AG20443 (cell line): Measurements from ENCODE around the gene COPS4.
A peak's percentile ranks its signal among the peaks of the same experiment; 100 is the strongest.
"Not testable (repeated sequence)": the region's sequence is repeated elsewhere in the genome, so short reads cannot be mapped to it uniquely, and the experiment has no call there.

Source experiments
- DNase-seq: peaks from one replicate; pipeline ENCODE4 v3.0.0; 2012; ENCODE audit warnings: low spot score, mixed read lengths

COPS4 gene

GRCh38 chr4:83034630-83035494, at the start of gene COPS4:
TSS of gene COPS4 (plus strand) at chr4:83035183. CDS start at chr4:83035225, 42 bp downstream.
- DNase-seq, result peak; percentile 97

DNA sequence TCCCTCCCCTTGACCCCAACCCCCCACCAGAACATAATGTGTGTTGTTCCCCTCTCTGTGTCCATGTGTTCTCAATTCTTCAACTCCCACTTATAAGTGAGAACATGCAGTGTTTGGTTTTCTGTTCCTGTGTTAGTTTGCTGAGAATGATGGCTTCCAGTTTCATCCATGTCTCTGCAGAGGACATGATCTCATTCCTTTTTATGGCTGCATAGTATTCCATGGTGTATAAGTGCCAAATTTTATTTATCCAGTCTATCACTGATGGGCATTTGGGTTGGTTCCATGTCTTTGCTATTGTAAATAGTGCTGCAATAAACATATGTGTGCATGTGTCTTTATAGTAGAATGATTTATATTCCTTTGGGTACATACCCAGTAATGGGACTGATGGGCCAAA, 47.5 kb upstream of the COPS4 start:
- not testable (repeated sequence) for DNase-seq

DNA sequence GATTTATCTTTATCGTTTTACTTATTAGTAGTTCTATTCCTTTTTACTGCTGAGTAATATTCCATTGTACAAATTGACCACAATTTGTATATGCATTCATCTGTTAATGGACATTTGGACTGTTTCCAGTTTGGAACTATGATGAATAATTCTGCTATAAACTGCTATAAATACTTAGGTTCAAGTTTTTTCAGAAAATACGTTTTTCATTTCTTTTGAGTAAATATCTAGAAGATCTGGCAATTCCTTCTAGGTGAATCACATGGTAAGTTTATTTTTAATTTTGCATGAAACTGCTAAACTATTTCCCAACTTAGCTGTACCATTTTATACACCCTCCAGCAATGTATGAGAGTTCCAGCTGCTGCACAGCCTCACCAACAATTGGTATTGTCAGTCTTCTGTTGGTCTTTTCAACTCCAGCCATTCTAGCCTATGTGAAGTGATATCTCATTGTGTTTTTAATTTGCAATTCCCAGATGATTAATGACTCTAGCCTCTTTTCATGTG, 46.6 kb upstream of the COPS4 start:
- peak; percentile 57 for DNase-seq

- no peak for DNase-seq
Measured at GRCh38 chr4:82989575-82990429, 45.2 kb upstream of the COPS4 start.

GRCh38 chr4:82994834-82995233, 40.1 kb upstream of the COPS4 start:
- DNase-seq, result no peak

DNA sequence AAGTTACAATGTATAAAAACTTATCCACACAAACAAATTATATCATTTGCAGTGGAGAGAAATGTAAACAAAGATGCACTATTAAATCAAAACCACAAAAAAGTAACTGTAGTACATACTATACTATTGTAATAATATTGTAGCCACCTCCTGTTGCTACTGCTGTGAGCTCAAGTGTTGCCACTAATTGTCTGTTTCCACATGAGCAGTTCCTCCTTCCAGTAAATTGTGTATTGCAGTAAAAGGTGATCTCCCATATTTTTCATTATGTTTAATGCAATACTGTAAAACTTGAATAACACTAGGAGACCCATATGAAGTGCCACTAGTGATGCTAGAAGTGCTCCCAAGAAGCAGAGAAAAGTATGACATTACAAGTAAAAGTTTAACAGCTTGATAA, 36.1 kb upstream of the COPS4 start:
- no peak for DNase-seq

DNA sequence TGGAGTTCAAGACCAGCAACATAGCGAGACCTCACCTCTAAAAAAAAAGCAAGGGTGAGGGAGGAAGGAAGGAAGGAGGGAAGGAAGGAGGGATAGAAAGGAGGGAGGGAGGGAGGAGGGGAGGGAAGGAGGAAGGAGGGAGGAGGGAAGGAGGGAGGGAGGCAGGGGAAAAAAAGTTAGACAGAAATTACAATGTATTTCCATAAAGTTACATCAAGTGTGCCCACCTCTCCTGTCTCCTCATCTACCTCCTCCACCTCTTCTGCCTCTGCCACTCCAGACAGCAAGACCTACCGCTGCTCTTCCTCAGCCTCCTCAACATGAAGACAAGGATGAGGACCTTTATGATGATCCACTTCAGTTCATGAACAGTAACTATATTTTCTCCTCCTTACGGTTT, 32.7 kb upstream of the COPS4 start:
- no peak for DNase-seq

DNA sequence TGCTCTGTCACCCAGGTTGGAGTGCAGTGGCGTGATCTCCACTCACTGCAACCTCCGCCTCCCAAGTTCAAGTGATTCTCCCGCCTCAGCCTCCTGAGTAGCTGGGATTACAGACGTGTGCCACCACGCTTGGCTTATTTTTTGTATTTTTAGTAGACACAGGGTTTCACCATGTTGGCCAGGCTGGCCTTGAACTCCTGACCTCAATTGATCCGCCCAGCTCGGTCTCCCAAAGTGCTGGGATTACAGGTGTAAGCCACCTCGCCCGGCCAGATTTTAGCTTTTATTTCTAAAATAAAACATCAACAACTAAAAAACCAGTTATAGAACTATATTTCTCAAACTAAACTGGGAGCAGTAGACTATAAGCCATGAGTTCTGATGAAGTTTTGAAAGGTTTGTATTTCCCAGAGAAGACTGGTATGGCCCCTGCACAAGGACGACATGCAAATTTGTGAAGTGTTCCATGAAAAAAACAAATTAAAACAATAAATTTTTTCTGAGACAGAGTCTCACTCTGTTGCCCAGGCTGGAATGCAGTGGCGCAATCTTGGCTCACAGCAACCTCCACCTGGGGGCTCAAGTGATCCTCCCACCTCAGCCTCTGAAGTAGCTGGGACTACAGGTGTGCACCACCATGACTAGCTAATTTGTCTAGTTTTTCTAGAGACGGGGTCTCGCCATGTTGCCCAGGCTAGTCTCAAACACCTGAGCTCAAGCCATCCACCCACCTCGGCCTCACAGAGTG, 31.8 kb upstream of the COPS4 start:
- not testable (repeated sequence) for DNase-seq

DNA sequence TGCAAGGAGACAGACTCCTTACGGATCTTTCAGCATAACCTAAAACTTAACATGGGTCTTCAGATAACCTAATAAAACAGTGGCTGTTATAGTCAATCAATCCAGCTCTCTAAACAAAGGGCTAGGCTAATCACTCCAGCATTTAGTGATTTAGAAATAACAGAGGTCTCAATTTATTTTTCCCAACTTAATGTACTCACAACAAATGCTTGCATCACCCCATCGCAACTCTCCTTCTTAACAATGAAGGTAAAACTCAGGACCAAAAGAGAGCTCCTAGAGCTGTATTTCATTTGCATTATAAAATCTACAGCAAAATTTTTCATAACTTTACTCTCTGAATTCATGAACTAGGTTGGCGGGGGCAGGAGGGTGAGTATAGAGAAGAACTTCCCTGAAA, 25.5 kb upstream of the COPS4 start:
- no peak for DNase-seq

- DNase-seq, result peak; percentile 24
Measured at GRCh38 chr4:83010111-83010521, 24.9 kb upstream of the COPS4 start.

DNA sequence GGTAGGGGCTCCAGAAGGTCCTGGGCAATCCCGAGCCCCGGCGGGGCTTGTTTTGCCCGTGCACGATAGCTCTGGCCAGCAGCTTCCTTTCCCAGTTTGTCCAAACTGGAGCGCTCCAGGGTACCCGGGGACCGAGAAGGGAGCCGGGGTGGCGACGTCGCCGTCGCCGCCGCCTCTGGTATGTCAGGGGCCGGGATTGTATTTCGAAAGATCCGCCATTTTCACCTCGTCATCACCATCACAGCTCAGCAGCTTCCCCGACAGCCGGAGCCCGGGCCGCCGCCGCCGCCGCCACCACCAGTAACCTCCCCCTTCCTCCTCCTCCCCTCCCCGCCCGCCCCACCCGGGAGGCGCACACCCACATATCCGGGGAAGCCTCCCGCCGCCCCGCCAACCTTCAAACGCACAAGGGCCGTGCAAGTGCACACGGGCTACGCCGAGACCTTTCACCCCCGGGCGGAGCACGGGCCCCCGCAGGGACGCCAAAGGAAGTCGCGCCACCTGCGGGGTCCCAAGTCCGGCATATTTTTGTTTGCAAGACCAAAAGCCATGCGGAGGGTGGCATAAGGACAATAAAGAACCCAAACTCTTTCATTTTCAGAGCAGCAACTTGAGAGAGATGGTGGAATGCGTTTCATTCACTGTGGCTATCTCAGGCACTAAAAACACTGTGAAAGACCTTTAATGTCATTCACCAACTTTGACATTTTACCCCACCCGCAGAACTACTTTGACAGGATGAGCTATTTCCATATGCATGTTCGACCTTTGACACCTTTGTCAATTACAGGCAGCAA, 24.3 kb upstream of the COPS4 start, which contains the start of gene LIN54:
Gene LIN54, minus strand, starts transcription at position 302 of the 797 bp plus-strand sequence. CDS start 25,979 bp downstream, outside the sequence.
- DNase-seq, result peak; percentile 90

GRCh38 chr4:83011689-83012199, 23.2 kb upstream of the COPS4 start:
- no peak for DNase-seq

GRCh38 chr4:83012200-83012686, 22.7 kb upstream of the COPS4 start:
- DNase-seq, result no peak

- DNase-seq, result peak; percentile 98
Measured at GRCh38 chr4:83012687-83013419, 22.1 kb upstream of the COPS4 start.

DNA sequence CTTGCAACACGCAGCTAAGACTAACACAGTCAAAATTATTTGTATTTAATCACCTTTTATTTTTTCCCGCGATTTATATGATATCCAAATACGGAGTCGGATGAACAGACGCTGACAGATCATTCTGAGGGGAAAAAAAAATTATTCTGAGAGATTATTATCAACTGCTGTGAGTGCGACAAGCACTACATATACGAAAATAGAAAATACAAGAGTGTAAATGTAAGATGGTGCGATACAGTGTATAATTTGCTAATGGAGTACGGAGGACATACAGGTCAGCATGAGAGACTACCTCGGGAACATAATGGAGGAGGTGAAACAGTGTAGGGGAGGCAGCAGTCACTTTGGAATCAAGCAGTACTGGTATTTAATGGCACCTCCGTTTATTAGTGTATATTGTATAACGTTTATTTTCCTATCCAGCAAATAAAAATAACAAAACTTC, 21.5 kb upstream of the COPS4 start:
- DNase-seq, result no peak

DNA sequence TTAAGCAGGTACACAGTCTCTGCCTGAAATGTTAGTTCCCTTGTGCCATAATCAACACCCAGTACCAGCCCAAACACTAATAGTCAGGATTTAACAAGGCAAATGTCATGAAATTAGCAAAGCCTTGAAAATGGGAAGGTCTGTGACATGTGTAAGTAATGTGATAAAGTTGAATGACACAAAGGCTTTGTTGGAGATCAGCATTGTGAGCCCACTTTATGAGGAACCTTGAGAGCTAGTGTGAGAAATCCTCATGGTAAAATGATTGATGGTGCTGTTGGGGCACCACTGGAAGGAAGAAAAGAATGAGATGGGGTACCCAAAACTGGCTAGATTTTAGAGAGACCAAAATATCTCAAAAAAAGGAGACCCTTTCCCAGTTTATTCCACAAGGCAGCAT, 21.1 kb upstream of the COPS4 start:
- no peak for DNase-seq

GRCh38 chr4:83019794-83020494, 15.0 kb upstream of the COPS4 start:
- no peak for DNase-seq

DNA sequence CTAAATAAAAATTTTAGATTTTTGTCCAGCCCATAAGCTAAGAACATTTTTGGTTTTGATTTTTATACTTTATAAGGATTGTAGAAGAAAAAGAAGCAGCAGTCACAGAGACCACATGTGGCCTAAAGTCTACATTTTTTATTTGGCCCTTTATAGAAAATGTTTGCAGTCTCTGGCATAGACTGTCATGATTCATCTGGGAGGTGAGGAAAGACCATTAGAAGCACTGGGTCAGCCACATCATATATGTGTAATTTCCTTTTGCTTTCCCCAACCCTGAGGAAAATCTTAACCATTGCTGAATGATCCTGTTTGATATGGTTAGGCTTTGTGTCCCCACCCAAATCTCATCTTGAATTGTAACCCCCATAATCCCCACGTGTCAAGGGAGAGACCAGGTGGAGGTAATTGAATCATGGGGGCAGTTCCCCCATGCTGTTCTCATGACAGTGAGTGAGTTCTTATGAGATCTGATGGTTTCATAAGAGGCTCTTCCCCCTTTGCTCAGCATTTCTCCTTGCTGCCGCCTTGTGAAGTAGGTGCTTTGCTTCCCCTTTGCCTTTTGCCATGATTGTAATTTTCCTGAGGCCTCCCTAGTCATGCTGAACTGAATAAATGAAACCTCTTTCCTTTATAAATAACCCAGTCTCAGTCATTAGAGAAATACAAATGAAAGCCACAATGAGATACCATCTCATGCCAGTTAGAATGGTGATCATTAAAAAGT, 12.1 kb upstream of the COPS4 start:
- peak; percentile 52 for DNase-seq
